Esophagus muscularis mucosa (tissue), 4 donors: ENCODE measurements around the gene FREM1. TPM values are rescaled to one million over a fixed set of nuclear protein-coding genes. Genes with fewer than 3 reads are reported as not detected.

Source experiments
- DNase-seq: peaks from one replicate; pipeline ENCODE4 v3.0.0-alpha.2; 2017; ENCODE audit errors: extremely low spot score
- H3K27ac ChIP-seq, 4 donors: fragments of 200-600 bp; sonication (generic); replicated peaks in 1 of 4; 1 replicate in 3 of 4; 2 replicates in 1 of 4; pipeline ENCODE4 v1.5.1; 2016 to 2019; ENCODE audit warnings: mild to moderate bottlenecking in 1 of 4
- H3K27me3 ChIP-seq, 4 donors: fragments of 200-600 bp; sonication (generic); one replicate each; pipeline versions ENCODE4 v1.5.1 to v1.6.0; 2016 to 2019
- H3K36me3 ChIP-seq, 4 donors: fragments of 200-600 bp; sonication (generic); one replicate each; pipeline ENCODE4 v1.5.1; 2016 to 2019
- H3K4me1 ChIP-seq, 4 donors: fragments of 200-600 bp; sonication (generic); one replicate each; pipeline ENCODE4 v1.5.1; 2016 to 2019
- H3K4me3 ChIP-seq, 4 donors: fragments of 200-600 bp; sonication (generic); 1 replicate in 2 of 4; 2 replicates in 2 of 4; pipeline ENCODE4 v1.5.1; 2016 to 2019; ENCODE audit warnings: mild to moderate bottlenecking in 4 of 4, moderate library complexity in 1 of 4
- H3K9me3 ChIP-seq, 4 donors: fragments of 200-600 bp; sonication (generic); 1 replicate in 3 of 4; 2 replicates in 1 of 4; pipeline ENCODE4 v1.5.1; 2016 to 2019
- CTCF ChIP-seq, 3 experiments: fragments of 200-600 bp in 2 of 3; fragments of 450-650 bp in 1 of 3; sonication (generic) in 2 of 3; IDR thresholded peaks; one replicate each; pipeline ENCODE4 v1.5.1; 2017 to 2019; ENCODE audit warnings: antibody characterized with exemption in 3 of 3, mild to moderate bottlenecking in 2 of 3, moderate library complexity in 1 of 3
- EP300 ChIP-seq: sonication (generic); formaldehyde crosslinking; IDR thresholded peaks from one replicate; pipeline ENCODE4 v1.6.1; 2017; ENCODE audit warnings: antibody characterized with exemption
- POLR2A ChIP-seq: fragments of 450-650 bp; IDR thresholded peaks from one replicate; pipeline ENCODE4 v1.6.1; 2017; ENCODE audit warnings: antibody characterized with exemption, moderate library complexity, mild to moderate bottlenecking, low read depth
- POLR2AphosphoS5 ChIP-seq, 2 donors: sonication (generic); formaldehyde crosslinking; IDR thresholded peaks; one replicate each; pipeline ENCODE4 v1.6.1; 2017; ENCODE audit warnings: antibody characterized with exemption in 2 of 2
- WGBS: methylation state at CpG from one replicate; pipeline ENCODE4 v1.1.5; 2018; 5-methylcytosine and 5-hydroxymethylcytosine counted together
- intact Hi-C: fragments of 100-400 bp; cut with DNase I; formaldehyde crosslinking; loops from one replicate; pipeline ENCODE4 v1.15.1; 2023
- total RNA-seq, 4 donors: library from RNA; depleted of rRNA; stranded (reverse); fragments of >200 nt; gene quantifications; one replicate each; pipeline versions ENCODE4 v1.1.0 to v1.2.1, GENCODE V29; 2016

The FREM1 gene
- total RNA-seq, 4 donors from 2014 or later = 0.58 to 3.5 (median 1.9) TPM

GRCh38 chr9:14891332-14891731 lies 18.9 kb downstream of the FREM1 start:
- no peak for TF ChIP-seq POLR2AphosphoS5 (IDR thresholded peaks at IDR 0.05)
- TF ChIP-seq POLR2A = no peak
- no peak for TF ChIP-seq CTCF (IDR thresholded peaks at IDR 0.05)
- no peak for TF ChIP-seq EP300
- Histone ChIP-seq H3K36me3 (no peaks in the 10 kb centered on the region), H3K9me3 (no peaks in the 10 kb centered on the region), H3K27ac (no peak overlapping the region), H3K4me3 (no peak overlapping the region), H3K4me1 (no peaks in the 10 kb centered on the region), H3K27me3 (no peaks in the 10 kb centered on the region)
- DNase-seq = no peak
- 0% methylated on average over 1 of the region's 1 CpG for WGBS
- intact Hi-C loops = no loop called here

- TF ChIP-seq CTCF (IDR thresholded peaks at IDR 0.05) (no peak), POLR2A (no peak)
- intact Hi-C loops = no loop called here
- WGBS = 72% methylated on average over 3 of the region's 3 CpGs
Measured at GRCh38 chr9:14889451-14889850, 20.8 kb downstream of the FREM1 start.

GRCh38 chr9:14888875-14889274 lies 21.4 kb downstream of the FREM1 start:
- H3K4me1 ChIP-seq = no peaks in the 10 kb centered on the region
- intact Hi-C loops = no loop called here
- TF ChIP-seq POLR2AphosphoS5 (IDR thresholded peaks at IDR 0.05) (no peak), POLR2A (no peak), CTCF (IDR thresholded peaks at IDR 0.05) (no peak), EP300 (no peak)
- H3K36me3 ChIP-seq = no peaks in the 10 kb centered on the region
- no peak overlapping the region for H3K27ac ChIP-seq
- H3K27me3 ChIP-seq = no peaks in the 10 kb centered on the region
- no peak for DNase-seq
- H3K9me3 ChIP-seq = no peaks in the 10 kb centered on the region
- 31% methylated on average over 1 of the region's 1 CpG for WGBS
- no peak overlapping the region for H3K4me3 ChIP-seq

More at GRCh38 chr9:14889451-14889850, 20.8 kb downstream of the FREM1 start:
- Histone ChIP-seq H3K4me1 (no peaks in the 10 kb centered on the region), H3K27ac (no peak overlapping the region), H3K9me3 (no peaks in the 10 kb centered on the region), H3K27me3 (no peaks in the 10 kb centered on the region), H3K36me3 (no peaks in the 10 kb centered on the region), H3K4me3 (no peak overlapping the region)
- DNase-seq = no peak

GRCh38 chr9:14888272-14888671 lies 22.0 kb downstream of the FREM1 start:
- Histone ChIP-seq H3K27ac (no peak overlapping the region), H3K36me3 (no peaks in the 10 kb centered on the region), H3K4me1 (no peaks in the 10 kb centered on the region), H3K9me3 (no peaks in the 10 kb centered on the region), H3K27me3 (no peaks in the 10 kb centered on the region), H3K4me3 (no peak overlapping the region)
- TF ChIP-seq CTCF (IDR thresholded peaks at IDR 0.05) (no peak), EP300 (no peak), POLR2A (no peak), POLR2AphosphoS5 (IDR thresholded peaks at IDR 0.05) (no peak)
- 100% methylated on average over 1 of the region's 1 CpG for WGBS
- DNase-seq = no peak
- intact Hi-C loops = no loop called here

- H3K4me3 ChIP-seq = no peak overlapping the region
- no peaks in the 10 kb centered on the region for H3K4me1 ChIP-seq
- TF ChIP-seq EP300 (no peak), POLR2AphosphoS5 (IDR thresholded peaks at IDR 0.05) (no peak), POLR2A (no peak), CTCF (IDR thresholded peaks at IDR 0.05) (no peak)
- H3K27me3 ChIP-seq = no peaks in the 10 kb centered on the region
- H3K36me3 ChIP-seq = no peaks in the 10 kb centered on the region
- DNase-seq = no peak
- intact Hi-C loops = no loop called here
- no peak overlapping the region for H3K27ac ChIP-seq
- no peaks in the 10 kb centered on the region for H3K9me3 ChIP-seq
- 59% methylated on average over 4 of the region's 4 CpGs for WGBS
Measured at GRCh38 chr9:14887149-14887548, 23.1 kb downstream of the FREM1 start.
